22Rv1 (cell line): ENCODE measurements around the gene MINDY4.

Source experiments
- H3K27ac ChIP-seq: fragments of 450-650 bp; 2 replicates; pipeline ENCODE4 v1.5.1; 2017
- CTCF ChIP-seq: fragments of 450-650 bp; IDR thresholded peaks from 2 replicates; pipeline ENCODE4 v1.5.1; 2017; ENCODE audit warnings: mild to moderate bottlenecking
- ZFX ChIP-seq: fragments of 450-650 bp; IDR thresholded peaks from 2 replicates; pipeline ENCODE4 v1.6.1; 2017; ENCODE audit warnings: antibody characterized with exemption, borderline replicate concordance

MINDY4 gene

GRCh38 chr7:30884881-30885280 is 113.7 kb downstream of the MINDY4 start:
- no peak overlapping the region for H3K27ac ChIP-seq
- TF ChIP-seq CTCF (no peak), ZFX (no peak)

- TF ChIP-seq CTCF (no peak), ZFX (no peak)
- H3K27ac ChIP-seq, result no peak overlapping the region
These were observed 115.4 kb downstream of the MINDY4 start for GRCh38 chr7:30886608-30887011.

GRCh38 chr7:30887464-30887872 is 116.3 kb downstream of the MINDY4 start:
- TF ChIP-seq CTCF (no peak), ZFX (no peak)
- no peak overlapping the region for H3K27ac ChIP-seq

GRCh38 chr7:30888747-30889146 is 117.5 kb downstream of the MINDY4 start:
- H3K27ac ChIP-seq, result no peak overlapping the region
- no peak for TF ChIP-seq ZFX
- no peak for TF ChIP-seq CTCF

- no peak overlapping the region for H3K27ac ChIP-seq
- TF ChIP-seq ZFX (no peak), CTCF (no peak)
These were observed 119.0 kb downstream of the MINDY4 start for GRCh38 chr7:30890226-30890625.

GRCh38 chr7:30893357-30893756 is 122.1 kb downstream of the MINDY4 start:
- TF ChIP-seq ZFX (no peak), CTCF (no peak)
- no peak overlapping the region for H3K27ac ChIP-seq

- TF ChIP-seq ZFX, result no peak
- no peak for TF ChIP-seq CTCF
- H3K27ac ChIP-seq, result no peak overlapping the region
These were observed 122.8 kb downstream of the MINDY4 start for GRCh38 chr7:30894009-30894408.
